ENCODE results near the gene NFYC. TPM values are rescaled to one million over a fixed set of nuclear protein-coding genes. Genes with fewer than 3 reads are reported as not detected.

NFYC gene
- total RNA-seq, 2 donors from 2014 or later: 57.0 to 75.1 TPM

- Histone ChIP-seq H3K36me3 (no peaks in the 10 kb centered on the region), H3K27ac (no peak overlapping the region), H3K9me3 (no peaks in the 10 kb centered on the region), H3K27me3 (no peaks in the 10 kb centered on the region), H3K4me1 (peaks cover 0 to 46% of the 10 kb centered on the region in 2 donors), H3K4me3 (no peak overlapping the region)
- no peak for TF ChIP-seq CTCF (IDR thresholded peaks at IDR 0.05)
- DNase-seq (ENCODE audit: low spot score): no peak
These were observed 107.1 kb downstream of the NFYC start for GRCh38 chr1:40798366-40799281.

- H3K27ac ChIP-seq: no peak overlapping the region
- no peaks in the 10 kb centered on the region for H3K36me3 ChIP-seq
- no peak for DNase-seq (ENCODE audit: low spot score)
- peaks cover 0 to 46% of the 10 kb centered on the region in 2 donors for H3K4me1 ChIP-seq
- H3K9me3 ChIP-seq: no peaks in the 10 kb centered on the region
- H3K4me3 ChIP-seq: no peak overlapping the region
- no peaks in the 10 kb centered on the region for H3K27me3 ChIP-seq
- TF ChIP-seq CTCF (IDR thresholded peaks at IDR 0.05): no peak
These were observed 107.9 kb downstream of the NFYC start for GRCh38 chr1:40799351-40799867.

- Histone ChIP-seq H3K4me1 (peaks cover 0 to 45% of the 10 kb centered on the region in 2 donors), H3K36me3 (no peaks in the 10 kb centered on the region), H3K9me3 (no peaks in the 10 kb centered on the region), H3K27ac (peak overlapping the region; percentile 70 to 78), H3K27me3 (no peaks in the 10 kb centered on the region), H3K4me3 (peak overlapping the region in 1 of 2 donors; percentile 46)
- TF ChIP-seq CTCF (IDR thresholded peaks at IDR 0.05): no peak
- no peak for DNase-seq (ENCODE audit: low spot score)
These were observed 110.2 kb downstream of the NFYC start for GRCh38 chr1:40801742-40802077.

- no peak for TF ChIP-seq CTCF (IDR thresholded peaks at IDR 0.05)
- Histone ChIP-seq H3K36me3 (no peaks in the 10 kb centered on the region), H3K9me3 (no peaks in the 10 kb centered on the region), H3K4me1 (peaks cover 0 to 45% of the 10 kb centered on the region in 2 donors), H3K27me3 (no peaks in the 10 kb centered on the region), H3K27ac (peak overlapping the region; percentile 70 to 78), H3K4me3 (peak overlapping the region; percentile 25 to 46)
- peak; percentile 79 for DNase-seq (ENCODE audit: low spot score)
These were observed 110.7 kb downstream of the NFYC start for GRCh38 chr1:40802078-40802741.

- Histone ChIP-seq H3K4me3 (peak overlapping the region in 1 of 2 donors; percentile 46), H3K4me1 (peaks cover 0 to 45% of the 10 kb centered on the region in 2 donors), H3K36me3 (no peaks in the 10 kb centered on the region), H3K9me3 (no peaks in the 10 kb centered on the region), H3K27me3 (no peaks in the 10 kb centered on the region), H3K27ac (peak overlapping the region; percentile 70 to 78)
- no peak for DNase-seq (ENCODE audit: low spot score)
- no peak for TF ChIP-seq CTCF (IDR thresholded peaks at IDR 0.05)
These were observed 111.2 kb downstream of the NFYC start for GRCh38 chr1:40802742-40803113.
